Measurements from ENCODE around the gene SOX6. TPM values are rescaled to one million over a fixed set of nuclear protein-coding genes. Genes with fewer than 3 reads are reported as not detected.

SOX6 gene
- total RNA-seq, 1 experiment from 2014 or later, result 5.1 TPM

- no peaks in the 10 kb centered on the region for H3K27me3 ChIP-seq (ENCODE audit: insufficient read depth, low read depth)
- no peaks in the 10 kb centered on the region for H3K4me1 ChIP-seq (replicated peaks; ENCODE audit: insufficient read depth)
- no peak overlapping the region for H3K4me2 ChIP-seq
- no peaks in the 10 kb centered on the region for H4K20me1 ChIP-seq (ENCODE audit: insufficient read depth)
- no peak overlapping the region for H3K27ac ChIP-seq
- ChIA-PET CTCF (no interaction called here), POLR2A (ENCODE audit: unreplicated experiment) (interaction anchor here (0.6 kb wide), 1 partner anchor 205 kb away, joined by 3 read pairs; no protein-coding TSS in a partner anchor)
- H3K36me3 ChIP-seq (ENCODE audit: low read depth), result no peaks in the 10 kb centered on the region
- no peak for TF ChIP-seq CTCF (conservative IDR thresholded peaks at IDR 0.05)
- TF ChIP-seq EZH2 (IDR thresholded peaks at IDR 0.05; ENCODE audit: low read depth), result no peak
- H3K4me3 ChIP-seq, result no peak overlapping the region
- H3F3A ChIP-seq (ENCODE audit: insufficient read depth, low read depth), result no peaks in the 10 kb centered on the region
- intact Hi-C loops (cut with micrococcal nuclease; ENCODE audit: unreplicated experiment), result no loop called here
- H3K9me2 ChIP-seq (ENCODE audit: insufficient read depth), result no peaks in the 10 kb centered on the region
- H2AFZ ChIP-seq, result no peak overlapping the region
- H3K9me3 ChIP-seq (ENCODE audit: insufficient read depth, low read depth), result no peaks in the 10 kb centered on the region
- no TSS peak for BruUV-seq (replicated peaks)
- no peaks in the 10 kb centered on the region for H3K79me2 ChIP-seq (ENCODE audit: low read depth)
- DNase-seq, result no peak
These were observed 234.5 kb downstream of the SOX6 start for GRCh38 chr11:16121853-16122252.

- no peaks in the 10 kb centered on the region for H3F3A ChIP-seq (ENCODE audit: insufficient read depth, low read depth)
- H3K79me2 ChIP-seq (ENCODE audit: low read depth), result no peaks in the 10 kb centered on the region
- no peaks in the 10 kb centered on the region for H3K27me3 ChIP-seq (ENCODE audit: insufficient read depth, low read depth)
- no TSS peak for BruUV-seq (replicated peaks)
- H2AFZ ChIP-seq, result no peak overlapping the region
- H3K9me3 ChIP-seq (ENCODE audit: insufficient read depth, low read depth), result no peaks in the 10 kb centered on the region
- H4K20me1 ChIP-seq (ENCODE audit: insufficient read depth), result no peaks in the 10 kb centered on the region
- TF ChIP-seq CTCF (conservative IDR thresholded peaks at IDR 0.05) (no peak), EZH2 (IDR thresholded peaks at IDR 0.05; ENCODE audit: low read depth) (no peak)
- H3K4me1 ChIP-seq (replicated peaks; ENCODE audit: insufficient read depth), result no peaks in the 10 kb centered on the region
- no peak overlapping the region for H3K4me3 ChIP-seq
- POLR2A ChIA-PET (ENCODE audit: unreplicated experiment), result interaction anchor here (0.7 kb wide), 1 partner anchor 9 kb away, joined by 3 read pairs; no protein-coding TSS in a partner anchor
- intact Hi-C loops (cut with micrococcal nuclease; ENCODE audit: unreplicated experiment), result no loop called here
- no peak overlapping the region for H3K27ac ChIP-seq
- H3K36me3 ChIP-seq (ENCODE audit: low read depth), result no peaks in the 10 kb centered on the region
- H3K4me2 ChIP-seq, result no peak overlapping the region
- no peaks in the 10 kb centered on the region; the same call in 1 of the 2 replicates for H3K9me2 ChIP-seq (ENCODE audit: insufficient read depth)
- CTCF ChIA-PET, result no interaction called here
- DNase-seq, result no peak
These were observed 236.3 kb downstream of the SOX6 start for GRCh38 chr11:16120008-16120407.

DNA sequence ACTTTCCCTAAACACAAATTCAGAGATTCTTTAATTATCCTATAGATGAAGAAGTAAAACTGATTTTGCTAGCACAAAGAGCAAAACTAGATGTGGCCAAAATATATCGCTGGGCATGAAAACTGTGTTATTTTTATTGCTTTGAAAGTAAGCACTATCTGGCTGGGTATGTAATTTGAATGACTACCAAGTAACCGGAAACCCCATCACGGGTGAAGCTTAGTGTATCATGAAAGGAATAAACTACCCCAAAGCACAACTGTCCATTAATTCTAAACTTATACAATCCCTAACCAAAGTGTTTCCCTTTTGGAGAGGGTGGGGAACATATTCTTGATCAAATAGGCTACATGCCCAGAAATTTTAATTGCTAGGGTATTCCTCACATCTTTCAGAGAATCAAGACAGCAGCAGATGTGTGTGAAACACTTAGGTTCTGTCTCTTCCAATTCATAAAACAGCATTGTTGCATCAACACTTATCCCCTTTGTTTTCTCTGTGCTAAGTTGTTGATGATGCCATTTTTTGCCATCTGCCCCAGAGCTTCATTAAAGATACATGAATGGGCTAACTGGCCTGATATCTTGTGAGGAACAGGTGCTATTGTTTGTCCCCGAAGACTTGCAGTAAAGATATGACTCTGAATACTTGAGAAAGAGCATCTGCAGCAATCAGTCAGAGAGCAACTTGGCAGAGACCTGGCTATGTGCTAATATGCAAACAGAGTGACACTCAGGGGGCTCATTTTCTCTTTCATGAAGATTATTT lies 238.2 kb downstream of the SOX6 start:
- Histone ChIP-seq H3K4me3 (no peak overlapping the region), H3F3A (ENCODE audit: insufficient read depth, low read depth) (no peaks in the 10 kb centered on the region), H3K27me3 (ENCODE audit: insufficient read depth, low read depth) (no peaks in the 10 kb centered on the region), H3K9me3 (ENCODE audit: insufficient read depth, low read depth) (no peaks in the 10 kb centered on the region), H3K4me2 (no peak overlapping the region), H3K4me1 (replicated peaks; ENCODE audit: insufficient read depth) (no peaks in the 10 kb centered on the region), H4K20me1 (ENCODE audit: insufficient read depth) (no peaks in the 10 kb centered on the region), H3K9me2 (ENCODE audit: insufficient read depth) (no peaks in the 10 kb centered on the region; the same call in 1 of the 2 replicates), H3K27ac (no peak overlapping the region), H2AFZ (no peak overlapping the region), H3K36me3 (ENCODE audit: low read depth) (no peaks in the 10 kb centered on the region), H3K79me2 (ENCODE audit: low read depth) (no peaks in the 10 kb centered on the region)
- DNase-seq, result no peak
- TF ChIP-seq CTCF (conservative IDR thresholded peaks at IDR 0.05) (no peak), EZH2 (IDR thresholded peaks at IDR 0.05; ENCODE audit: low read depth) (no peak)
- ChIA-PET POLR2A (ENCODE audit: unreplicated experiment) (no interaction called here), CTCF (no interaction called here)
- intact Hi-C loops (cut with micrococcal nuclease; ENCODE audit: unreplicated experiment), result no loop called here
- no TSS peak for BruUV-seq (replicated peaks)
